ENCODE data around the gene FOXF1.

The FOXF1 gene

GRCh38 chr16:86517652-86518258 lies 7.4 kb downstream of the FOXF1 start:
- DNase-seq: peak; percentile 3

GRCh38 chr16:86519007-86519648 lies 8.8 kb downstream of the FOXF1 start:
- DNase-seq: no peak

- peak; percentile 50 for DNase-seq
Observed at GRCh38 chr16:86519649-86520316, 9.5 kb downstream of the FOXF1 start.

GRCh38 chr16:86520317-86521210 lies 10.2 kb downstream of the FOXF1 start:
- DNase-seq: no peak

- no peak for DNase-seq
Observed at GRCh38 chr16:86521236-86522197, 11.2 kb downstream of the FOXF1 start.

- DNase-seq: no peak
Observed at GRCh38 chr16:86522634-86523033, 12.3 kb downstream of the FOXF1 start.

GRCh38 chr16:86523166-86523740 lies 12.9 kb downstream of the FOXF1 start:
- no peak for DNase-seq

- no peak for DNase-seq
Observed at GRCh38 chr16:86524029-86524428, 13.7 kb downstream of the FOXF1 start.

- no peak for DNase-seq
Observed at GRCh38 chr16:86525696-86526095, 15.4 kb downstream of the FOXF1 start.

- no peak for DNase-seq
Observed at GRCh38 chr16:86527366-86527765, 17.0 kb downstream of the FOXF1 start.

- no peak for DNase-seq
Observed at GRCh38 chr16:86528061-86528929, 18.0 kb downstream of the FOXF1 start.

- DNase-seq: no peak
Observed at GRCh38 chr16:86529160-86529559, 18.8 kb downstream of the FOXF1 start.

- no peak for DNase-seq
Observed at GRCh38 chr16:86530251-86531190, 20.2 kb downstream of the FOXF1 start.

GRCh38 chr16:86531191-86531545 lies 20.8 kb downstream of the FOXF1 start:
- no peak for DNase-seq

- no peak for DNase-seq
Observed at GRCh38 chr16:86531641-86532525, 21.6 kb downstream of the FOXF1 start.

GRCh38 chr16:86532526-86532815 lies 22.1 kb downstream of the FOXF1 start:
- no peak for DNase-seq

GRCh38 chr16:86533076-86533475 lies 22.7 kb downstream of the FOXF1 start:
- DNase-seq: no peak

- DNase-seq: no peak
Observed at GRCh38 chr16:86533767-86534351, 23.5 kb downstream of the FOXF1 start.

All from CD4-positive, alpha-beta T cell treated with Interleukin-17A for 1 hour (primary cell).